Neural cell (in vitro differentiated cells): ENCODE results near the gene C1orf35.

Experiments
- EZH2 ChIP-seq: fragments of 200-600, 300-800 bp; shearing (Covaris generic), sonication (generic); IDR thresholded peaks from 2 replicates; pipeline ENCODE4 v1.6.1; 2014; ENCODE audit warnings: antibody characterized with exemption, low read length, borderline replicate concordance, mild to moderate bottlenecking; ENCODE audit not compliant: insufficient read depth, poor library complexity, severe bottlenecking
- POLR2AphosphoS5 ChIP-seq: IDR thresholded peaks from 2 replicates; pipeline ENCODE4 v1.6.1; 2012
- TF ChIP-seq, protein P1 (sequence below): IDR thresholded peaks from 2 replicates; pipeline ENCODE4 v1.6.1; 2012; ENCODE audit warnings: borderline replicate concordance
- TF ChIP-seq, protein P2 (sequence below): fragments of 450-650 bp; IDR thresholded peaks from 2 replicates; pipeline ENCODE4 v1.5.1; 2014; ENCODE audit warnings: antibody characterized with exemption, mild to moderate bottlenecking, moderate library complexity; ENCODE audit not compliant: poor library complexity, severe bottlenecking

DNA sequence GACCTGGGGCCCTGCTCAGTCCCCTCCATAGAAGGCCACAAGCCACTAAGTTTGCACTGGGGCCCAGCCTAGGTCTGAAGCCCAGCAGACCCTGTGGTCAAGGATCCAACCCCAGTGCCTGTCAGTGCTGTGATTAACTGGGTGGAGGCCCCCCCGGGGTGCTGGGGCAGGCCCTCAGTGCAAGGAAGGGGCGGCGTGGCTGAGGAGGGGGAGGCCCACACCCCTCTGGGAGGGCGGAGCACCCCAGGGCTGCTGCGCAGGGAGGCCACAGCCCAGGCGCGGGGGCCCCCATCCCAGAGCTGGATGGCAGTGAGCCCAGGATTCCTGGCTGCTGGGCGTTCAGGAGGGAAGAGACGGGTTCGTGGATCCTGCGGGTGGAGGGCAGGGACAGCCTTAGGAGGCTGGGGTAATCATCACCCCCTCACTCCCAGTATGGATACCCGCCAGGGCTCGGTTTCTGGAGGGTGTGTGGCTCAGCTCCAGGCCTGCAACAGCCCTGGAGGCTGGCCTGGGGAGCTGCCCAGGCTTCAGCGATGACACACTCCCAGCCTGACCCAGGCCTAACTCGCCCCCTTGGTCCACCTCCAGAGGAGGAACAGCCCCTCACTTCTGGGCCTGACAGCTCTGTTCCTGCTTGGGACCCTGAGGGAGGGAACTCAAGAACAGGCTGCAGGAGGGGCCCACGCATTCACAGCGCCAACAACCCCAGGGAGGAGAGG lies 47.5 kb upstream of the C1orf35 start:
- TF ChIP-seq, protein P1, sequence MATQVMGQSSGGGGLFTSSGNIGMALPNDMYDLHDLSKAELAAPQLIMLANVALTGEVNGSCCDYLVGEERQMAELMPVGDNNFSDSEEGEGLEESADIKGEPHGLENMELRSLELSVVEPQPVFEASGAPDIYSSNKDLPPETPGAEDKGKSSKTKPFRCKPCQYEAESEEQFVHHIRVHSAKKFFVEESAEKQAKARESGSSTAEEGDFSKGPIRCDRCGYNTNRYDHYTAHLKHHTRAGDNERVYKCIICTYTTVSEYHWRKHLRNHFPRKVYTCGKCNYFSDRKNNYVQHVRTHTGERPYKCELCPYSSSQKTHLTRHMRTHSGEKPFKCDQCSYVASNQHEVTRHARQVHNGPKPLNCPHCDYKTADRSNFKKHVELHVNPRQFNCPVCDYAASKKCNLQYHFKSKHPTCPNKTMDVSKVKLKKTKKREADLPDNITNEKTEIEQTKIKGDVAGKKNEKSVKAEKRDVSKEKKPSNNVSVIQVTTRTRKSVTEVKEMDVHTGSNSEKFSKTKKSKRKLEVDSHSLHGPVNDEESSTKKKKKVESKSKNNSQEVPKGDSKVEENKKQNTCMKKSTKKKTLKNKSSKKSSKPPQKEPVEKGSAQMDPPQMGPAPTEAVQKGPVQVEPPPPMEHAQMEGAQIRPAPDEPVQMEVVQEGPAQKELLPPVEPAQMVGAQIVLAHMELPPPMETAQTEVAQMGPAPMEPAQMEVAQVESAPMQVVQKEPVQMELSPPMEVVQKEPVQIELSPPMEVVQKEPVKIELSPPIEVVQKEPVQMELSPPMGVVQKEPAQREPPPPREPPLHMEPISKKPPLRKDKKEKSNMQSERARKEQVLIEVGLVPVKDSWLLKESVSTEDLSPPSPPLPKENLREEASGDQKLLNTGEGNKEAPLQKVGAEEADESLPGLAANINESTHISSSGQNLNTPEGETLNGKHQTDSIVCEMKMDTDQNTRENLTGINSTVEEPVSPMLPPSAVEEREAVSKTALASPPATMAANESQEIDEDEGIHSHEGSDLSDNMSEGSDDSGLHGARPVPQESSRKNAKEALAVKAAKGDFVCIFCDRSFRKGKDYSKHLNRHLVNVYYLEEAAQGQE, result no peak
- TF ChIP-seq, protein P2, sequence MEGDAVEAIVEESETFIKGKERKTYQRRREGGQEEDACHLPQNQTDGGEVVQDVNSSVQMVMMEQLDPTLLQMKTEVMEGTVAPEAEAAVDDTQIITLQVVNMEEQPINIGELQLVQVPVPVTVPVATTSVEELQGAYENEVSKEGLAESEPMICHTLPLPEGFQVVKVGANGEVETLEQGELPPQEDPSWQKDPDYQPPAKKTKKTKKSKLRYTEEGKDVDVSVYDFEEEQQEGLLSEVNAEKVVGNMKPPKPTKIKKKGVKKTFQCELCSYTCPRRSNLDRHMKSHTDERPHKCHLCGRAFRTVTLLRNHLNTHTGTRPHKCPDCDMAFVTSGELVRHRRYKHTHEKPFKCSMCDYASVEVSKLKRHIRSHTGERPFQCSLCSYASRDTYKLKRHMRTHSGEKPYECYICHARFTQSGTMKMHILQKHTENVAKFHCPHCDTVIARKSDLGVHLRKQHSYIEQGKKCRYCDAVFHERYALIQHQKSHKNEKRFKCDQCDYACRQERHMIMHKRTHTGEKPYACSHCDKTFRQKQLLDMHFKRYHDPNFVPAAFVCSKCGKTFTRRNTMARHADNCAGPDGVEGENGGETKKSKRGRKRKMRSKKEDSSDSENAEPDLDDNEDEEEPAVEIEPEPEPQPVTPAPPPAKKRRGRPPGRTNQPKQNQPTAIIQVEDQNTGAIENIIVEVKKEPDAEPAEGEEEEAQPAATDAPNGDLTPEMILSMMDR, result no peak
- TF ChIP-seq EZH2, result no peak
- TF ChIP-seq POLR2AphosphoS5, result no peak
